ENCODE measurements around the gene DPH2.

The DPH2 gene

DNA sequence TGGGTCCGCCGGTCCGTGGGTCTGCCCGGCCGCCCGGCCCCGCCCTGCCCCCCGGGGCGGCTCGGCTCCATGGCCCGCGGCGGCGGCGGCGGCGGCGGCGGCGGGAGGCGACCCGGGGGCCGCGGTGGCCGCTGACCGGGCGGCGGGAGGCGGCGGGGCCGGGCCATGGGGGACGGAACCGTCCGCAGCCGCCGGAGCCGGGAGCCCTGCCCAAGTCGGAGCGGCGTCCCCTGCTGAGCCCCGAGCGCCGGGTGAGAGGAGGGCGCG lies 9.4 kb downstream of the DPH2 start:
- no peak for TF ChIP-seq GATA2 (IDR thresholded peaks at IDR 0.05; ENCODE audit: low read depth, low read length)

DNA sequence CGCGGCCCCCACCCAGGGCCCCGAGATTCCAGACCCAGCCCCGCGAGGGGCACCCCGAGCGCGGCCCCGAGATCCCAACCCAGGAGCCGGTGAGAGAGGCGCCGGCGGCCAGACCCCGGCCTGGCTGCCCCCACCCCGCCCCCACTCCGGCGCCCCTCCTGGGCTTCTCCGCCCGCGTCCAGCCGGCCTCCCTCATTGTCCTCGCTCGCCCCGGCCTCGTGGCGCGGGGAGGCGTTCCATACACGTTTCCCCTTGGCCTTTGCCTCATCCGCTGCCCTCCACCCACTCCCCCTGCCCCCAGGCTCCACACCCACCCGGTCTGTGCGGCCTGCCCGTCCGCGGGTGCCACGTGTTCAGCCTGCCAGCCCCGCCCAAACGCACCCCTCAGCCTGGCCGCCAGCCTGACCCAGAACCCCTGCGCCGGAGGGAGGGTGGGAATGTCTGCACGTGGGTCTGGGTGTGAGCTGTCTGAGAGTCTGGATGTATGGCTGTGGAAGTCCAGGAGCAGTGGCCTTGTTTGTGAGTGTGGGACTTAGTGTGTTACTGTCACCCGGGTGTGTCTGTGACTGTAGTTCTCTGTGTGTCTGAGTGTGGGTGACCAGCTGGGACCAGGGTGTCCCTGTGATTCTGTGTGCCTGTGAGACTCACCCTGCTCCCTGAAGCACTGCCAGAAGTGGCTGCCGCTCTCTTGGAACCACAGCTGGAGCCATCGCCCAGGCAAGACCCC lies 9.9 kb downstream of the DPH2 start:
- TF ChIP-seq GATA3 (IDR thresholded peaks at IDR 0.05; ENCODE audit: low read depth, low read length) (no peak), GATA2 (IDR thresholded peaks at IDR 0.05; ENCODE audit: low read depth, low read length) (no peak)

DNA sequence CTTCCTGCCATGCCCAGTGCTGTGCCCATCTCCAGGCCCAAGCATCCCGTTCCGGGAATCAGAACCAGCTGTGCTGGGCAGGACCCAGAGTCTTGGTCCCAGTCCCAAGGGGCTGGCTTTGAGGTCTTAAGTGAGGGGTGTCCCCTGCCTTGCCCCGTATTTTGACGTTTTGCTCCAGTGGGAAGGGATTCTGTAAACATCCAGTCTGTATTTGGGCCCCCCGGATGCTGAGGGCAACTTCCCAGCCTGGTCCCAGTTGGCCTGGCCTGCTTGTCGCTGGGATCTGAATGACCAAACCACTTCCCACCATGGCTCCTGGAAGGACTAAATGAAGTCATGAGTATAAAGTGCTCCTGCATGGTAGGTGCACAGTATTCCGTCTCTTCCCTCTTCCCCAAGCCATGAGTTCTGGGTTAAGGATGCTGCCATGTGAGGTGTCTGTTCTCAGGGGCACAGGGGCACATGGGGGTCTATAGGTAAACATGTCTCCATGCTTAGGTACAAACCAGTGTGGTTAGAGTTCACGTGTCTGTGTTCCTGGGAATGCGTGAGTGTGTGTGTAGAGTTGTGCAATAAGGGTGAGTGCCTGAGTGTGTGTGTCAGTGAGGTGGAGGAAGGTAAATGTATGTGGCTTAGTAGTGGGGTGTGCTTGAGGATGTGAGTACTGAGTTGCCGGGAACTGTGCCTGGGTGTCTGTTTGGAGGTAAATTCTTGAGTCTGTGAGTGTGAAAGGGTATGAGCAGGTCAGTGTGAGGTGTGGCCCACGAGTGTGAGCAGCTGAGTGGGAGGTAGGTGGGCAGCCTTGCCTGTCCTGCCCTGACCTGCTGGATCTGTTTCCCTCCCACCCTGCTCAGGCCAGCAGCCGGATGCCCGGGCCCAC lies 10.7 kb downstream of the DPH2 start:
- TF ChIP-seq GATA3 (IDR thresholded peaks at IDR 0.05; ENCODE audit: low read depth, low read length) (no peak), GATA2 (IDR thresholded peaks at IDR 0.05; ENCODE audit: low read depth, low read length) (no peak)

DNA sequence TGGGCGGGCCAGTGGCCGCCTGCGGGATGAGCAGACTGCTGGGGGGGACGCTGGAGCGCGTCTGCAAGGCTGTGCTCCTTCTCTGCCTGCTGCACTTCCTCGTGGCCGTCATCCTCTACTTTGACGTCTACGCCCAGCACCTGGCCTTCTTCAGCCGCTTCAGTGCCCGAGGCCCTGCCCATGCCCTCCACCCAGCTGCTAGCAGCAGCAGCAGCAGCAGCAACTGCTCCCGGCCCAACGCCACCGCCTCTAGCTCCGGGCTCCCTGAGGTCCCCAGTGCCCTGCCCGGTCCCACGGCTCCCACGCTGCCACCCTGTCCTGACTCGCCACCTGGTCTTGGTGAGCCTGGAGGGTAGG lies 11.3 kb downstream of the DPH2 start:
- no peak for TF ChIP-seq GATA3 (IDR thresholded peaks at IDR 0.05; ENCODE audit: low read depth, low read length)
- TF ChIP-seq GATA2 (IDR thresholded peaks at IDR 0.05; ENCODE audit: low read depth, low read length): no peak

DNA sequence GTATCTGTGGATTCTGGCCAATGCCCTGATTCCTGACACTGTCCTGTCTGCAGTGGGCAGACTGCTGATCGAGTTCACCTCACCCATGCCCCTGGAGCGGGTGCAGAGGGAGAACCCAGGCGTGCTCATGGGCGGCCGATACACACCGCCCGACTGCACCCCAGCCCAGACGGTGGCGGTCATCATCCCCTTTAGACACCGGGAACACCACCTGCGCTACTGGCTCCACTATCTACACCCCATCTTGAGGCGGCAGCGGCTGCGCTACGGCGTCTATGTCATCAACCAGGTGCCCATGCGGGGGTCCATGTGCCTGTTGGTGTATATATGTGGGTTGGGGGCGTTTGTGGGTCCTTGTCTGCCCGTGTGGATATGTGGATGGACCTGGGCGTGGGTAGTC lies 11.8 kb downstream of the DPH2 start:
- TF ChIP-seq GATA2 (IDR thresholded peaks at IDR 0.05; ENCODE audit: low read depth, low read length): no peak

DNA sequence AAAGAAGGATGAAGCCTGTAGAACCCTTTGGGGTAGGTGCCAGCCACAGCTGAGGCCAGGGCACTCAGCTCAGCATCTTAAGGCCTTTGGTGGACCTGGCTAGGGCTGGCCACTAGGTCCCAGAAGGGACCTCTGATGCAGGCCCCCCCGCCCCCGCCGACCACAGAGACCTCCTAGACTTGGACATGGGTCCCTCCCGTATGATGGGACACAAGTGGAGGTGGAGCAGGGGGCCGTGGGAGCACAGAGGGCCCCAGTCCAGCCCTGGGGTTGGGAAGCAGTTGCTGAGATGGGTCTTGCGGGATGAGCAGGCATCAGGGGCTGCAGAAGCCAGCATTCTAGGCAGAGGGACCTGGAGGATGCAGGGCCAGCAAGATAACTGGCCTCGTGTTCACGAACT lies 12.4 kb downstream of the DPH2 start:
- no peak for TF ChIP-seq GATA3 (IDR thresholded peaks at IDR 0.05; ENCODE audit: low read depth, low read length)
- TF ChIP-seq GATA2 (IDR thresholded peaks at IDR 0.05; ENCODE audit: low read depth, low read length): no peak

DNA sequence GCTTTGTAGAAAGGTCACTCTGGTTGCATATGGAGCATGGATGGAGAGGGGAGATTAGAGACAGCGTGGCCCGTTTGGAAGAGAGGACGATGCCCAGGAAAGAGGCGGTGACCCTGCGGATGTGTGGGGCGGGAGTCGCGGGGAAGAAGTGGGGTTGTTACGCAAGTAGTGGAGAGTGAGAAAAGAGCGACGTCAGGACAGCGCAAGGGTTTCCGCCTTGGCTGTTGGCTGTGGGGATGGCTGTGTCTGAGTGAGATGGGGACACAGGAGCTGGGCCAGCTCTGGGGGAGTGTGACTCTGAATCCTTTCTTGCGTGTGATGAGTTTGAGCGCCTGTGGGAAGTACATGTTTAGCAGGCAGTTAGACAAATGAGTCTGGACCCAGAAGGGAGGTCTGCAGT lies 13.0 kb downstream of the DPH2 start:
- TF ChIP-seq GATA3 (IDR thresholded peaks at IDR 0.05; ENCODE audit: low read depth, low read length) (no peak), GATA2 (IDR thresholded peaks at IDR 0.05; ENCODE audit: low read depth, low read length) (no peak)

DNA sequence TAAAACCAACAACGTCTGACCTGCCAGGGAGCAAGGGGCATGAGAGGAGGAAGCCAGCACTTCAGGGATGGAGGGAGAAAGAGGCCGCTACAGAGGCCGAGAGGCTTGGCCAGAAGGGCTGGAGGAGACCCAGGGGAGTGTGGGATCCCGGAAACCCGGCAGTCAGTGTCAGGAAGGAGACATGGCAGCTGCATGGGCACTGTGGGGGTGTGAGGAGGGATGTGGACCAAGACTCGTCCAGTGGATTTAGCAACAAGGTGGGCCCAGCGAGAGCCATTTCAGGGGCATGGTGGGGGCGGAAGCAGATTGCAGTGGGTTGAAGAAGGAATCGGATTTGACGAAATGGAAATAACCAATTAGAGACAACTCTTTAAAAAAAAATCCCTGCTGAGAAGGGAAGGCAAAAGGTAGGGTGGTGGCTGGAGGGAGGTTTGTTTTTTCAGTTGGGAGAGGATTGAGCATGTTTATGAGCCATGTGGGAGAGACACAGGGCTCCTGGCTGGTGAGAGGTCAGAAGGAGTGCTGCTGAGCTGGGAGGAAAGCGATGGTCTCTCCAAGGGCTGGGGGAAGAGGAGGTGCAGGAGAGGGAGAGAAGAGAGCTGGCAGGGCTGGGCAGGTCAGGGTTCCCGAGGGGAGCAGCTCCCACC lies 13.6 kb downstream of the DPH2 start:
- TF ChIP-seq GATA3 (IDR thresholded peaks at IDR 0.05; ENCODE audit: low read depth, low read length): no peak
- no peak for TF ChIP-seq GATA2 (IDR thresholded peaks at IDR 0.05; ENCODE audit: low read depth, low read length)

DNA sequence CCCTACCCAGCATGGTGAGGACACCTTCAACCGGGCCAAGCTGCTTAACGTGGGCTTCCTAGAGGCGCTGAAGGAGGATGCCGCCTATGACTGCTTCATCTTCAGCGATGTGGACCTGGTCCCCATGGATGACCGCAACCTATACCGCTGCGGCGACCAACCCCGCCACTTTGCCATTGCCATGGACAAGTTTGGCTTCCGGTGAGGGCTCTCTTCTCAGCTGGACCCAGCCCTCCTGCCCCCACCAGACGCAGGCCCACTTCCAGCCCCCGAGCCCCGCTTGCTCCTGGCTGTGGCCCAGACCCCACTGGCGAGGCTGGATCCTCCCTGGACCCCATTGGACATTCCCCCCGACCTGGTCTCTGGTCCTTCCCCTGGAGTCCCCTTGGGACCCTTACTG lies 15.0 kb downstream of the DPH2 start:
- TF ChIP-seq GATA3 (IDR thresholded peaks at IDR 0.05; ENCODE audit: low read depth, low read length): no peak
- TF ChIP-seq GATA2 (IDR thresholded peaks at IDR 0.05; ENCODE audit: low read depth, low read length): no peak

DNA sequence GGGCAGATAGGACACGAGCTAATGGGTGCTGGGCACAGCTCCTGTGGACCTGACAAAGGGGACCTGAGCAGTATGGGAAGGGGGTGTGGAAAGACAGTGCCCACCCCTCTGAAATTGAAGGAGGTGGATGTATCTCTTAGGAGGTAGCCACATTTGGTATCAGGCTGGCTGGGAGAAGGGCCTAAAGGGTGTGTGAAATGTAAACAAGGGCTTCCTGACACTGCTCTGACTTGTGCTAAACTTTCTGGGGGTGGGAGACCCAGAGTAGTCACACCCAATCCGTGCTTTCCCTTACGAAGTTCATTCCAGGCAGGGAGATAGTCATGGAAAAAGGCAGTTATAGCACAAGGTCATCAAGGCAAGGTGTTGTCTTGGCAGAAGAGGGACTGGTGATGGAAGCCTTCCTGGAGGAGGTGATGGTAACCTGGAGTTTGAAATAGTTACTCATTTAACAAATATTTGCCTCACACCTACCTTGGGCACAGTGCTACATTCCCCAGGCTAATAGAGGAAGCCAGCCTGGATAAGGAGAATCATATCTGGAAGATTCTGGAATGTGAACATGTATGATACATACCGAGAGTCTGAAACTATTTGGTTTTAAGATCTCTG lies 16.3 kb downstream of the DPH2 start:
- TF ChIP-seq GATA2 (IDR thresholded peaks at IDR 0.05; ENCODE audit: low read depth, low read length): no peak
- TF ChIP-seq GATA3 (IDR thresholded peaks at IDR 0.05; ENCODE audit: low read depth, low read length): no peak

DNA sequence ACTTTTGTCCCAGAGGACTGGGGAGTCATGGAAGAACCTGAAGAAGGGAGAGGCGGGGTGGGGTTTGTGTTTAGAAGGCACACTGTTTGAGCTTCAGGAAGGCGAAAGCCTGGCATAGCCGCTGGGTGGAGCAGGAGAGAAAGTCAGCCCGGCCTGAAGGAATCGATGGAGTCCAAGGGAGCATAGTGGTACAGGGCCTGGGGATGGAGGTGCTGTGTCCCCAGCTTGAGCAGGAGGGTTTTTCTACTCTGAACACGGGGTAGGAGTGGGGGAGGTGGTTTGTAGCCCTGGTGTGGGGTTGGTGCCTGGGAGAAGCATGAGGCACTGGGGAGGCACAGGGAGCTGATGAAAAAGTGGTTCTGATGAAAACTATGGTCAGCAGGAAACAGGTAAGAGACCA lies 16.9 kb downstream of the DPH2 start:
- no peak for TF ChIP-seq GATA2 (IDR thresholded peaks at IDR 0.05; ENCODE audit: low read depth, low read length)
- no peak for TF ChIP-seq GATA3 (IDR thresholded peaks at IDR 0.05; ENCODE audit: low read depth, low read length)

DNA sequence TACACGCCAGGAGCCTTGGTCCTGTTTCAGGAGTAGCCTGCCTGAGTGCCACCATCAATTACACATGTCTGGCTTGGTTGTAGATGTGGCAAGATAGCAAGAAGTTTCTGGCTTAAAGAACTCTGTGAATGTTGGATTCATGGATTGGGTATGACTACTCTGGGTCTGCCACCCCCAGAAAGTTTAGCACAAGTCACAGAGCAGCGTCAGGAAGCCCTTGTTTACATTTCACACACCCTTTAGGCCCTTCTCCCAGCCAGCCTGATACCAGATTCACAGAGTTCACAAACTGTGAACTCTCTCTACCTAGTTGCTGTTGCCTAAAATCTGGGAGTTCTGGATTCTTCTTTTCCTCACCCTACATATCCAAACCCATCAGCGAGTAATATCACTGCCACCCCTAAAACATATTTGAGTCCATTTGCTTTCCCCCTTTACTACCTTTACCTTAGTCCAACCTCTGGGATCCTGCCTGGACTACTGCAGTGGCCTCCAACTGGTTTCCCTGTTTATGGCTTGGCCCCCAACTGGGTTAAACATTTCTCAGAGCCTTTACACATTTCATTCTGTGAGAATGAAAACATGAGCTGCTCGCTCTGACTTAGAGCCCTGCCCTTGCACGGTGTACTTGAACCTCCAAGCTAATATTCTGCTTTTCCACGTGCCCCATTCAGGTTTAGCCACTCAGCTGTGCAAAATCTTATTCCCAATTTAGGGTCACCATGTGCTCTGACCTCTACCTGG lies 17.5 kb downstream of the DPH2 start:
- no peak for TF ChIP-seq GATA2 (IDR thresholded peaks at IDR 0.05; ENCODE audit: low read depth, low read length)
- no peak for TF ChIP-seq GATA3 (IDR thresholded peaks at IDR 0.05; ENCODE audit: low read depth, low read length)

DNA sequence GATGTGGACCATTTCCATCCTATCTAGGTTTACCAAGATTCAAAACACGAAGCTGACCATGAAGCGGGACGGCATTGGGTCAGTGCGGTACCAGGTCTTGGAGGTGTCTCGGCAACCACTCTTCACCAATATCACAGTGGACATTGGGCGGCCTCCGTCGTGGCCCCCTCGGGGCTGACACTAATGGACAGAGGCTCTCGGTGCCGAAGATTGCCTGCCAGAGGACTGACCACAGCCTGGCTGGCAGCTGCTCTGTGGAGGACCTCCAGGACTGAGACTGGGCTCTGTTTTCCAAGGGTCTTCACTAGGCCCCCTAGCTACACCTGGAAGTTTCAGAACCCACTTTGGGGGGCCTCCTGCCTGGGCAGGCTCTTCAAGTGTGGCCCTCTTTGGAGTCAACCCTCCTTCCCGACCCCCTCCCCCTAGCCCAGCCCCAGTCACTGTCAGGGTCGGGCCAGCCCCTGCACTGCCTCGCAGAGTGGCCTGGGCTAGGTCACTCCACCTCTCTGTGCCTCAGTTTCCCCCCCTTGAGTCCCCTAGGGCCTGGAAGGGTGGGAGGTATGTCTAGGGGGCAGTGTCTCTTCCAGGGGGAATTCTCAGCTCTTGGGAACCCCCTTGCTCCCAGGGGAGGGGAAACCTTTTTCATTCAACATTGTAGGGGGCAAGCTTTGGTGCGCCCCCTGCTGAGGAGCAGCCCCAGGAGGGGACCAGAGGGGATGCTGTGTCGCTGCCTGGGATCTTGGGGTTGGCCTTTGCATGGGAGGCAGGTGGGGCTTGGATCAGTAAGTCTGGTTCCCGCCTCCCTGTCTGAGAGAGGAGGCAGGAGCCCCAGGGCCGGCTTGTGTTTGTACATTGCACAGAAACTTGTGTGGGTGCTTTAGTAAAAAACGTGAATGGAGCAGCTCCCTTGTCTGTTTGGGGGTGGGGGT lies 20.7 kb downstream of the DPH2 start:
- TF ChIP-seq GATA3 (IDR thresholded peaks at IDR 0.05; ENCODE audit: low read depth, low read length): no peak
- TF ChIP-seq GATA2 (IDR thresholded peaks at IDR 0.05; ENCODE audit: low read depth, low read length): no peak
